HG03025 (cell line): Measurements from ENCODE around the gene DNAH6.

Experiments
- ATAC-seq: cut with Tn5 transposase; IDR thresholded peaks from one replicate; pipeline ENCODE4 v1.9.1; 2021; ENCODE audit warnings: mild to moderate bottlenecking, moderate library complexity; ENCODE audit not compliant: unreplicated experiment, low FRiP score

Gene DNAH6

DNA sequence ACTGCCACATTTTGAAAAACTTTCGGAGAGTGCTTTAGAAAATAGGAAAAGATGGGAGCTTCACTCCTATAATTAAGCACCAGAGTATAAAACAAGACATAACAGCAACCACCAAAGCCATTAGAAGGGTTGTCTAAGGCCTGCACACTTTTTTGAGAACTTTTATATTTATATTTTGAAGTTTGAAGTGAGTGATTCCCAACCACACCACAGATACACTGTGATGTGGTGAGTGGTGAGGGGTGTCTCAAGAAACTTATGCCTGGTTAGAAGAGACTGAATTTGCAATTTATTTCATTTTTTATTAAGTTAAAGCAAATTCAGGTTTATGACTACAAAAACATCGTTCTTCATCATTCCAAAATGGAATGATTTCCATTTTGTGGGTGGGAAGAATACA is 161.9 kb downstream of the DNAH6 start:
- ATAC-seq, result no peak

GRCh38 chr2:84686783-84687476 is 170.6 kb downstream of the DNAH6 start:
- no peak for ATAC-seq

GRCh38 chr2:84687498-84688149 is 171.3 kb downstream of the DNAH6 start:
- no peak for ATAC-seq

GRCh38 chr2:84690225-84690624 is 173.9 kb downstream of the DNAH6 start:
- ATAC-seq, result no peak

GRCh38 chr2:84694088-84694622 is 177.9 kb downstream of the DNAH6 start:
- no peak for ATAC-seq

- no peak for ATAC-seq
Observed at GRCh38 chr2:84697895-84698294, 181.6 kb downstream of the DNAH6 start.

GRCh38 chr2:84700006-84700405 is 183.7 kb downstream of the DNAH6 start:
- ATAC-seq, result no peak

GRCh38 chr2:84701880-84702279 is 185.6 kb downstream of the DNAH6 start:
- no peak for ATAC-seq

- ATAC-seq, result no peak
Observed at GRCh38 chr2:84702941-84703340, 186.6 kb downstream of the DNAH6 start.

- no peak for ATAC-seq
Observed at GRCh38 chr2:84703831-84704230, 187.5 kb downstream of the DNAH6 start.

DNA sequence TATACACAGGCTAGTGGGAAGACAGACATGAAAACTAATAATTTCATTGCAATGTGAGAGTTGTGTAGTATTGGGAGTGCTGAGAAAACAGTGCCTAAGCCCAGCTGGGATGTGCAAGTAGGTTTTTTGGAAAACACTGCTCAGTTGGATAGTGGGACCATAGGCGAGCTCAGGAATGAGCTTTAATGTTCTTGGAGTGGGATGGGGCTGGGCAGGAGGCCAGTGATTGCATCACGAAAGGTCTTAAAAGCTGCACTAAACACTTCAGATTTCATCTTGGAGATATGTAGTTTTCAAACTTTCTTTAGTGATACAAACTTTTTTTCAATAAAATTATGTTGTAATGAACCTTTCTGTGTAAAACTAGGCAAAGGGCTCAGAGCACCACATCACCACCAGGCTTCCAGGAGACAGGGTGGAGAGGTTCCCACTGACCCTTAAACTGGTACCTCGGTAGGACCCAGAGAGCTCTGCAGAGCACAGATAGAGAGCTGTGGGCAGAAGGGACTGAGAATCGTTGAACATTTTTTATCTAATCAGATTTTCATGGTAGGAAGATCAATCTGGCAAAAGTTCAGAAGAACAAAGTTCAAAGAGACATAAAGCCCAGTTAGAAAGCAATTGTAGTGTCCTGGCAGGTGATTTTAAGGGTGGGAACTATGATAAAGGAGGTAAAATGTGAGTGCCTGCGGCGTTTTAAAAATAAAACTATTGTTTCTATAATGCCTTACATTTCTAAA is 188.4 kb downstream of the DNAH6 start:
- ATAC-seq, result no peak

DNA sequence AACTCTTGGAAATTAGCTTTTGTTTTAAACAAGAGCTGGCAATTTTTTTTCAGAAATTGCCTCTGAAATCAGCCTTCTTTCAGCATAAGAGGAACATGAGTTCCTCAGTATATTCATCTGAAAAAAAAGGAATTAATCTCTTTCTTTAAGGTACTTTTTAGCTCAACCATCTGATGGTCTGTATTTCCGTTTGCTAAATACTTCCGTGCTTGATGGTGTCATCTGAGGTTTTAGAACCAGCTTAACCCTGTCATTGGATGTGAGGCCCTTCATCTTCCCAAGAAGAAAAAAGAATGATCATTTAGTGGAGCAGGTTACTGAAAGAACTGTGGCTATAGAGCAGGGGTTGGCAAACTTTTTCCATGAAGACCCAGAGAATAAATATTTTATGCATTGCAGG is 189.6 kb downstream of the DNAH6 start:
- no peak for ATAC-seq

GRCh38 chr2:84708442-84708841 is 192.1 kb downstream of the DNAH6 start:
- ATAC-seq, result no peak

DNA sequence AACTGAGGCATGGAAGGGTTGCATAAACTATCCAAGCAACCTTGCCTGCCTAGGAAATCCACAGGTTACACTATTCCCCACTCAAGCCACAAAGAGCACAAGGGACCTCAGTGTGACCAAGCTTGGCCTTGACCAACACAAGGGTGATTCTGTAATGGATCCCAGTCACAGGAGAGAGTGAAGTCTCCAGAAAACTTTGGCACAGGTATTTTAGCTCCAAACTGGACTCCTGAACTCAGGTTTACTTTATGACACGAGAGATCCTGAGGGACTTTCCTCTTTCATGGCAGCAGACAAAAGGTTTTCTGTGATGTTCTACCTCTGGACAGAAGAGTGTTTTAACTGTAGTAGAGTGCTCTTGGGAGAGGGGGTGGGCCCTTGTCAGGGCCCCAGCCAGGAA is 195.4 kb downstream of the DNAH6 start:
- ATAC-seq, result no peak

GRCh38 chr2:84713441-84713840 is 197.1 kb downstream of the DNAH6 start:
- no peak for ATAC-seq

DNA sequence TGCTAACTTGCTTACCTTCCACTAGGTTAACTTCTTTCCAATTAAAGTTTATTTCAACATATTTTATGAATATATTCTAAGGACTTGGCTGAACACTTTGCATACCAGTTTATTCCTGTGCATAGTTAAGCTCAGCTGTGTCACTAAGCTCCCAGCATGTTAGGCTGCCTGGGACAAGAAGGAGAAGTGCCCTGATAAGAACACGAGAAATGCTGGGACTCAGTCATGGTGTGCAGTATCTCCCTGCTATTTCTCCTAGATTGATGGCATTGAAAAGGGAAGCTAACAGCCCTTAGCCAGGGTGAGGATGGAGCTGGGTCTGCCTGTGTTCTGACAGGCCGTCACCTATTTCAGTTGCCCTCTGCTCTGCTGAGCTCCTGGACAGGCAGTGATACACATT is 200.3 kb downstream of the DNAH6 start:
- ATAC-seq, result no peak

DNA sequence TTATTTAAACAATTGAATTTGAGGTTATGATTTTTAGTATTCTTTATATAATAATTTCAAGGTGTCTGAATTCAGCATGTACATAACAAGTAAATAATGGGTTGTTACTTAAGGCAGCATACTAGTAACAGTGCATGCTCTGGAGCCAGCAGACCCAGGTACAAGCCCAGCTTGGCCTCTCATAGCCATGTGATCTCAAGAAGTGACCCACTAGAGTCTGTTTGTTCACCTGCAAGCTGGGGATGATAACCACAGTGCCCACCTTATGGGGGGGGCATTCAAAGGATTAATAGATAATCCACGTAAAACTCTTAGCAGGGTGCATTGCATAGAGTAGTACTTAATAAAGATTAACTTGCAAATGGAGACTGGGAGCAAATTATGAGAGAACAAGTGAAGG is 201.0 kb downstream of the DNAH6 start:
- no peak for ATAC-seq

- ATAC-seq, result no peak
Observed at GRCh38 chr2:84719434-84719833, 203.1 kb downstream of the DNAH6 start.

- ATAC-seq, result no peak
Observed at GRCh38 chr2:84723831-84724230, 207.5 kb downstream of the DNAH6 start.

DNA sequence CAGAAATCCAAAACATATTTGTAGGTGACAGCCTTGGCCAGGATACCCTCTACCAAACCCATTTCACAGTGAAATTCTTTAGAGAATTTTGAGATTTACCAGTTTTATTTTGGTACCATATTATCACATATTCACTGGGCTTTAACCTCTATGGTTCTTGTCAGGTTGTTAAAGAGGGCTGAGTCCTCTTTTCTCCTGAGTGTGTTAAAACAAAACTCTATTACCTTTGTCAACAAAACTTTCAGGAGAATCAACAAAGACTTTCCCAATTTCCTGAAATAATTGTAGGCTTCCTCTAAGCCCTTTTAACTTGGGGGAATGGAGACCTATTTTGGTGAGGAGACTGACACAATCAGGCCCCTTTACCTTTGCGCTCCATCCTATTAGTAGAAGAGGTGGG is 209.4 kb downstream of the DNAH6 start:
- ATAC-seq, result no peak

GRCh38 chr2:84727315-84727714 is 211.0 kb downstream of the DNAH6 start:
- no peak for ATAC-seq
